ENCODE measurements around the gene SOX6. TPM values are rescaled to one million over a fixed set of nuclear protein-coding genes. Genes with fewer than 3 reads are reported as not detected.
"Not testable (repeated sequence)": the region's sequence is repeated elsewhere in the genome, so short reads cannot be mapped to it uniquely, and the experiment has no call there.

Gene SOX6
- total RNA-seq, 1 donor from 2014 or later, result 4.5 TPM

GRCh38 chr11:16154715-16155396, 201.5 kb downstream of the SOX6 start:
- no peak for DNase-seq (ENCODE audit: low spot score)

GRCh38 chr11:16153951-16154350, 202.4 kb downstream of the SOX6 start:
- no peak for DNase-seq (ENCODE audit: low spot score)

- no peak for DNase-seq (ENCODE audit: low spot score)
These were observed 205.2 kb downstream of the SOX6 start for GRCh38 chr11:16151138-16151537.

- no peak for DNase-seq (ENCODE audit: low spot score)
These were observed 206.9 kb downstream of the SOX6 start for GRCh38 chr11:16149476-16149875.

GRCh38 chr11:16148301-16148931, 207.9 kb downstream of the SOX6 start:
- no peak for DNase-seq (ENCODE audit: low spot score)

GRCh38 chr11:16146980-16147379, 209.4 kb downstream of the SOX6 start:
- not testable (repeated sequence) for DNase-seq (ENCODE audit: low spot score)

GRCh38 chr11:16141614-16142013, 214.7 kb downstream of the SOX6 start:
- not testable (repeated sequence) for DNase-seq (ENCODE audit: low spot score)

GRCh38 chr11:16141162-16141561, 215.2 kb downstream of the SOX6 start:
- not testable (repeated sequence) for DNase-seq (ENCODE audit: low spot score)

GRCh38 chr11:16136792-16137390, 219.5 kb downstream of the SOX6 start:
- DNase-seq (ENCODE audit: low spot score), result no peak

- no peak for DNase-seq (ENCODE audit: low spot score)
These were observed 222.5 kb downstream of the SOX6 start for GRCh38 chr11:16133867-16134266.

GRCh38 chr11:16127732-16128131, 228.6 kb downstream of the SOX6 start:
- DNase-seq (ENCODE audit: low spot score), result no peak

GRCh38 chr11:16126362-16126761, 230.0 kb downstream of the SOX6 start:
- no peak for DNase-seq (ENCODE audit: low spot score)

- DNase-seq (ENCODE audit: low spot score), result no peak
These were observed 230.6 kb downstream of the SOX6 start for GRCh38 chr11:16125796-16126195.

- DNase-seq (ENCODE audit: low spot score), result no peak
These were observed 232.0 kb downstream of the SOX6 start for GRCh38 chr11:16124390-16124789.

GRCh38 chr11:16121853-16122252, 234.5 kb downstream of the SOX6 start:
- DNase-seq (ENCODE audit: low spot score), result no peak

GRCh38 chr11:16120008-16120407, 236.3 kb downstream of the SOX6 start:
- no peak for DNase-seq (ENCODE audit: low spot score)

GRCh38 chr11:16117989-16118756, 238.2 kb downstream of the SOX6 start:
- DNase-seq (ENCODE audit: low spot score), result no peak

GRCh38 chr11:16114978-16115871, 241.1 kb downstream of the SOX6 start:
- no peak for DNase-seq (ENCODE audit: low spot score)

- no peak for DNase-seq (ENCODE audit: low spot score)
These were observed 241.9 kb downstream of the SOX6 start for GRCh38 chr11:16114431-16114830.

GRCh38 chr11:16111690-16112089, 244.7 kb downstream of the SOX6 start:
- no peak for DNase-seq (ENCODE audit: low spot score)

- no peak for DNase-seq (ENCODE audit: low spot score)
These were observed 245.5 kb downstream of the SOX6 start for GRCh38 chr11:16110886-16111285.

All from mesenteric fat pad (tissue), 1 donor.